ENCODE results near the gene RSAD1.

RSAD1 gene

DNA sequence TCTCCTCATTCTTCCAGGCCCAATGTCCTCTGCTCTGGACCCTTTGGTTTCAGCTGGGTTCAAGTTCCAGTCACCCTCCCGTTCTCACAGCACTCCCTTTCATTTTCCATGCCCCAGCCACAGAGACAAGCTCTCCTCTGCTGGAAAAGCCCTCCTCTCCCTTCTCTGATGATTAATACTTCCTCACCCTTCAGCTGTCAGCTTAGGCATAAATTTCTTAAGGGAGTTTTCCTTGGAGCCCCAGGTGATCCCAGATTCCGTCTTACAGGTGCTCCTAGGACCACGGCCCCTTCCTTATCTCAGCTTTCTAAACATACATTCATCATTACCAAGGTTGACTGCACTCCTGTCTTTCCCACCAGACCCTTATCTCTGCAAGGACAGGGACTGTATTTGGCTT lies 20.4 kb upstream of the RSAD1 start:
- DNase-seq (ENCODE audit: low read depth): no peak

DNA sequence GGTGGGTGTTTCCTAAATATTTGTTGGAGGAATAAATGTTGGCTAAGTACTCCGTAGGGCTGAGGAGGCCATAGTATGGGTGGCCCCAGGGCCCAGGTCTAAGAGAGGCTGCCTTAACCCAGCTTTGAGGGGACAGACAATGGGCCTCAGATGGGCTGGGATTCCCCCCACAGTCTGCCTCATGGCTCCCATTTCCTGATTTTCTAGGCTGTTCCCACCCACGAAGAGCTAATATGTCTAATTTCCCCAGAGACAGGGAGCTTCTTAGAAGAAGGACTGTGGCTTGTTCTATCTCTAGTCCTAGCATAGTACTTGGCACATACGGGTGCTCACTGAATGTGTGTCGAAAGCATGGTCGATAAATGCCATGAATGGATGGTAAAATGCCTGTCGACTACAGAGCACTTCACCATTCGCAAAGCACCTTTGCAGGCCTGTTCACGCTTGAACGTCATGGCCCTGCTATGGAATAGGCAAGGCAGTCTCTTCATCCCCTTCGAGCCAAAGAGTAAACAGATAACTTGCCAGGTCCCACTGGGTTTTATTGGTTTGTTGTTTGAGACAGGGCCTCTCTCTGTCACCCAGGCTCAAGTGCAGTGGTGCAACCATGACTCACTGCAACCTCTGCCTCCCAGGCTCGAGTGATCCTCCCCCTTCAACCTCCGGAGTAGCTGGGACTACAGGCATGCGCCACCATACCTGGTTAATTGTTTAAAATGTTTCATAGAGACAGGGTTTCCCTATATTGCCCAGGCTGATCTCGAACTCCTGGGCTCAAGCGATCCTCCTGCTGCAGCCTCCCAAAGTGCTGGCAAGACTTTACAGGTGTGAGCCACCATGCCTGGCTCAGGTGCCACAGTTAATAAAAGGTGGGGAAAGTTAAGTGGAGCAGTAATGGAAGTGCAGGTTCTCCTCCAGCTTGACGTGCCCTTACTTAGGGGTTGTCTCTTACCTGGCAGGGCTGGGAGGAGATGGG lies 19.7 kb upstream of the RSAD1 start:
- DNase-seq (ENCODE audit: low read depth): no peak

DNA sequence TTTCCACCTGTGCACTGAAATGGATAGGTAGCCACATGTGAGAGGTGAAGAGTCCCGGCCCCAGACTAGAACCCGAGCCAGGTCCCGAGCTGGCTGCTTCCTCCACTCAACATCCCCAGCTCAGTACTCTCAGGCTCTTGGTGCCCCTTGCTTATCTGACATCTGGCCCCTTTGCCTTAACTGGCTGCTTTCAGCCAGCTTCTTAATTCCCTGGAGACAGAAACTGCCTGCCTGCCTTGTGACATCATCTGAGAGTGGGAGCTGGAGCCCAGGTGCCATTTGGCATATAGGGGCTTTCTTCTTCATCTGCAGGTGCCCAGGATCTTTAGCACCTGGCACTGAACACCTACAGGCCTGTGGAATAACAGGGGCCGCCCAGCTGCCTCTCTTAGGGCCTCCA lies 18.9 kb upstream of the RSAD1 start:
- DNase-seq (ENCODE audit: low read depth): no peak

DNA sequence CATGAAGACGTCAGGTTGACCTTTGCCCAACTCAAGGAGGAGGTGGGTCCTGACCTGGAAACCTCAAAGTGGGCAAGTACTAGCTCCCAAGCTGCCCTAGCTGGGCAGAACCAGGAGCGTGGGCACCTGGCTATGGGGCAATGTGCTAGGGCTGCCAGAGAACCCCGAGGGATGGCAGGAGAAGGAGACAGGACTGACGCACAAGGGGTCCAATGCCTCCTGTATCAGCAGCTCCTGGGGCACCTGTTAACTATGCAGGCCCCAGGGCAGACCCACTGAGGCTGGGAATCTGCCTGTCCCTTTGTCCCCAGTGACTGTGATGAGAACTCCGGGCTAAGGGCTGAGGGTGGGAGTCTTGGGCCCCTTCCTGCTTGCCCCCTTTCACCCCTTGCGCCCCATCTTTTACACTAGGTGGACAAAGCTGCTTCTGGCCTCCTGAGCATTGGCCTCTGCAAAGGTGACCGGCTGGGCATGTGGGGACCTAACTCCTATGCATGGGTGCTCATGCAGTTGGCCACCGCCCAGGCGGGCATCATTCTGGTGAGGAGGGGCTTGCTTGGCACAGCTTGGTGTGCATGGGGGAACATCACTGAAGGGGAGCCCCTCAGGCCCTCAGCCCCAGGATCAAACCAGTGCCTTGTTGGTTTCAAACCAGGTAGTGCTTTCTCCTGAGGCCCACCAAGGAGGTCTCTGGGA lies 17.7 kb upstream of the RSAD1 start:
- DNase-seq (ENCODE audit: low read depth): no peak

DNA sequence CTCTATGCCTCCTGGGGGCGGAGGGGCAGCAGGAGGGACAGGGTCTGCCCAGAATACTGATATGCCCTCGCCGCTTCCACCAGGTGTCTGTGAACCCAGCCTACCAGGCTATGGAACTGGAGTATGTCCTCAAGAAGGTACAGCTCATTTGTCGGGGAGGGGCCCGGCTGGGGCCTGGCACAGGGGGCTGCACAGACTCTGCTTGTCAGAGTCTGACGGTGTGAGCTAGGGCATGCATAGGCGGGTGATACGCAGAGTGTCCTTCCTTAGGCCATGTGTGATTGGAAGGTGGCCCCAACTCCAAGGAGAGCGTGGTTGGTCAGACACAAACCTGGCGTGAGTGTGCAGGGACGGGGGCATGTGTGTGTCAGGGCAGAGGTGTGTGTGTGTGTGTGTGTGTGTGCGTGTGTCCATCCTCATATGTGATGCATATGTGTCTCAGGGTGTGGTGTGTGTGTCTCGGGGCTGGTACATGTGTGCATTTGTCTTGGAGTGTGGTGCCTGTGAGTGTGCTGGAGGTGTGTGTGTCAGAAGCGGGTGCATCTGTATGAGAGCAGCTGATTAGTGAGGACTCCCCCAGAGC lies 17.0 kb upstream of the RSAD1 start:
- no peak for DNase-seq (ENCODE audit: low read depth)

DNA sequence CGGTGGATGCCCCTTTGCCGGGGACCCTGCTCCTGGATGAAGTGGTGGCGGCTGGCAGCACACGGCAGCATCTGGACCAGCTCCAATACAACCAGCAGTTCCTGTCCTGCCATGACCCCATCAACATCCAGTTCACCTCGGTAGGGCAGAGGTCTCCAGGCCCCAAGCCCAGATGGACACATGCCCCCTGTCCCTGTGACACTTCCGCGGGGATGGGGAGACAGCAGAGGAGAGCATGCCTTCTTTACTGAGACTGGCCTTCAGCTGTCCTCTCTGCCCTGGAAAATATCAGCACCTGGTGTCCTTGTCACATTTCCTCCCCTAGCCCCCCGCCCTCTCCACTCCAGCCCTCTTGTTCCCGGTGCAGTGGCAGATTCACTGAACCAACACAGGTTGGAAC lies 16.2 kb upstream of the RSAD1 start:
- no peak for DNase-seq (ENCODE audit: low read depth)

DNA sequence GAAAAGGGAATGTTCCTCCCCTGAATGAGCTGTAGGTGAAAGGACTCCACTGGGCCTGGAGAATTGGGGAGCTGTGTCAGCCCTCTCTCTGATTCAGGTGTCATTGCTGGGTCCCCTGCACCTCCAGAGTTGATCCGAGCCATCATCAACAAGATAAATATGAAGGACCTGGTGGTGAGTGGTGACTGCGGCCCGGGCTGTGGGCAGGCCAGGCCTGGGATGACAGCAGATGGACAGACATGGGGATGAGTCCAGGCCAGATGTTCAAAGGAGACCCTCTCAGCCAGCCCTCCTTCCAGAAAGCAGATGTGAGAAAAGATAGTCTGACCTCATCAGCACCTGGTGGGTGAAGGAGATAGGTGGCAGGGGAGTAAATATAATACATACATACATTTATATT lies 14.5 kb upstream of the RSAD1 start:
- DNase-seq (ENCODE audit: low read depth): no peak

DNA sequence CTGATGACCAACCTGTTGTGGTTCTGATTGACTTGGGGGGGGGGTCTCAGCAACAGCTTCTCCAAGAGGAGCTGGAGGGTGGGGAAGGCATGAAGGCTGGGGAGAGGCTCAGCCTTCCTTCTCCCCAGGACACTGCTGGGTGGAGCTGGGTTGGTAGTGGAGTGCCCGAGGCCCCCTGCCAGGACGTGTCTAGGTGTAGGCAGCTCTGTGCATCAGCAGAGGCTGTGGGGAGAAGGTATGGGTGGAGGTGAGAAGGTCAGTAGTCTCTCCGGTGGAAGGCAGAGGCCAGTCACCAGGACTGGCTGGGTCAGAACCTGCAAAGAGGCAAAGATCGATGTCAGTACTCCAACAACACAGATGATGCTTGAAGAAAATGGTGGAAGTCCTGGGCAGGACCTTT lies 13.9 kb upstream of the RSAD1 start:
- no peak for DNase-seq (ENCODE audit: low read depth)

DNA sequence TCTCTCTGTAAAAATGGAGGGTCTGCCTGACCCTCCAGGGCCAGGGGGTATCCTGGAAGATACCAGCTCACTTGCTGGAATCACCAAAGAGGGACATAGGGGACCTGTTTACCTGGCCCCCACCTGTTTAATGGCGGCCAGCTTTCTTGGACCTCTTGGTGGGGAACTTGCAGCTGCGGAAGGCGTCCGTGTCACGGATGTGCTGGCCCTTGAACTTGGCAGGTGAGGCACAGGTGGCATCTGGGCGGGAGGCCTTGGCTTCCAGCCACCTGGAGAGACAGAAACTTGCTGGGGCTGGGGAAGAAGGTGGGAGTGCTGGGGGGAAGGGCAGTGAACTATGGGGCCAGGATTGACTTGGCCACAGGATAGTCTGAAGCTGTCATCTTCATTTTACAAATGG lies 13.5 kb upstream of the RSAD1 start:
- no peak for DNase-seq (ENCODE audit: low read depth)

DNA sequence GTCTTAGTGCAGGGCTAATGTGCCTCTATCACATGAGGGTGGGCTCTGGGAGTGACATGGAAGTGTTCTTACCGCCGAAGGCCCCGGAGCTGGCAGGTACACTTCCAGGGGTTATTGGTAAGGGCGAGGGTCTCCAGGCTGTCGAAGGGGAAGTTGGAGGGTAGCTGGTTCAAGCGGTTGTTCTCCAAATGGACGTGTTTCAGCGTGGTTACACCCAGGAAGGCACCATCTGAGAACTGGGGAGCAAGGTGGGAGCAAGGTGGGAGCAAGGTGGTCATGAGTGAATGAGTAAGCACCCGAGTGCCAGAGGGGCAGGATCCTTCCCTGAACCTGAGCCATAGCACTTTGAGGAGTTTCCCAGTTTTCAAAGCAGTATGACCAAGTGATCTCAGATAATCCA lies 13.0 kb upstream of the RSAD1 start:
- no peak for DNase-seq (ENCODE audit: low read depth)

DNA sequence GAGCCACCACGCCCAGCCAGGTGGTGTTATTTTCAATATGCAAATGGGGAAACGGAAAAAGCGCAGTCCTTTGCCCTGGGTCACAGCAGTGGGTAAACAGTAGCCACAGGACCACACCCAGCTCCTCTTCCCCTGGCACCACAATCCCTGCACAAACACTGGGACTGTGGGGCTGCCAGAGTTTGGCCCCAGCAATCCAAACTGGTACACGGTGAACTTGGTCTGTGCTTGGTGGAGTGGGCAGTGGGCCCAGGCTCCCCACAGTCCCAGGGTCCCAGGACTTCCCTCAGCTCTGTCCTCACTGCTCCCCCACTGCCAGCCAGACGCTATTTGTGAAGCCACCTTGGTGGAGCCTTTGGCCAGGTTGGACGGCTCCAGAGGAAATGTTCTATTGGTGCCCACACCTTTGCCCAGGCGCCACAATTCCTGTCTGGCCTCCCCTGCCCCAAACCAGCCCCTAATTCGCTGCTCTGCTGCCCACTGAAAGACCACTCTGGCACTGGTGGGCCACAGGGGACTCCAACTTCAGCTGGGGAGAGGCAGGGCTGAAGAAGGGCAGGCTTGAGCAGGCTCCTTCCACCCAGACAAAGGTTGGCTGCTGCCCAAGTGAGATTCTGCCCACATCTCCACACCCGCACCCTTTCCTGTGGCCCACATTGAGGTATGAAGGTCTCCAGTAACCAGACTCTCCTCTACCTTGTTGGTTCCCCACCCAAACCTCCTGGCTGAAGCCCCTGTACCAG lies 12.1 kb upstream of the RSAD1 start:
- DNase-seq (ENCODE audit: low read depth): no peak

DNA sequence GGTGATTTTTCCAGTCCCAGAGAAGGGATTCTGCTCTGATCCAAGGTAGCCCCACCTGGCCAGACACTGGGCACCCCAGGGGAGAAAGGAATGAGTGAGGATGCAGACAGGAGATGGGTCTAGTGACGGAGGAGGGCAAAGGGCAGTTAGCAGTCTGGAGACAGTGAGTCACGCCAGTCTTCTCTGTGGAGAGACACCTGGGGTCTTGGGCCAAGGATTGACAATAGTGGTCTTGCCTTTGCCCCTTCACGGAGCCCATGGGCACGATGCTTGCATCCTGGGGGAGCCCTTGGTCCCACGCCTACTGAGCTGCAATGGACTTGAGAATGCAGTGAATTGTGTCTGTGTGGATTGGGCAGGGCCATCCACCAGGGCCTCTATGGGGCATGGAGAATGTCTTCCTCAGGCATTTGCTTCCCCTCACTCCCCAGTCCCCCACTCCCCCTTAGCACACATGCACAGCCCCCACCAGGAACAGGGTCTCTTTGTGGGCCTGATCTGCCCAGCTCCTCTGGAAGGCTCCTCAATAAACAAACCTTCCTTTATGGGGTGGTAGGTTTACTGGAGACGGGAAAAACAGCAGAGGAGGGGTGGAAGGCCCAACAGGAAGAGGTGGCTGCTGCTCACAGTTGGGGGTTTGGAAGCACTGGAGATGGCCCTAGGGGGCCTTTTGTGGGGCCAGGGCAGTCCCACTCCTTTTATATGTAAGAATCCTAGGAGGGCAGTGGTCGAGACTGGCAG lies 11.4 kb upstream of the RSAD1 start:
- DNase-seq (ENCODE audit: low read depth): no peak

DNA sequence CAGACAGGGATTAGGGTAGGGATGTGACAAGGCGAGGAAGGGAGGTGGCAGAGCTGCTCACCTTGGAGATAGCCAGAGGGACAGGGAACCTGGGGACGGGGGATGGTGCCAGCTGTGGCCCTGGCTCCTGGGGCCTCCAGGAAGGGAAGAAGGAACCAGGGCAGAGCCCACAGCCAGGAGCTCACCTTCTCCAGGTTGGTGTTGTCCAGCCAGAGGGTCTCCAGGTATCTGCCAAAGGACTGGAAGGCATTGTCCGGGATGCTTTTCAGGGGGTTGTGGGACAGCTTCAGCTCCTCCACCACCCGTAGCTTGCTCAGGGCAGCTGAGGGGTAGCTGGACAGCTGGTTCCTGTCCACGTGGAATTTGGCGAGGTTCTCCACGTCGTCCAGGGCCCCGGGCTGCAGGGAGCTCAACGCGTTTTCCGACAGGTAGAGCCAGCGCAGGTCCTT lies 10.8 kb upstream of the RSAD1 start:
- no peak for DNase-seq (ENCODE audit: low read depth)

DNA sequence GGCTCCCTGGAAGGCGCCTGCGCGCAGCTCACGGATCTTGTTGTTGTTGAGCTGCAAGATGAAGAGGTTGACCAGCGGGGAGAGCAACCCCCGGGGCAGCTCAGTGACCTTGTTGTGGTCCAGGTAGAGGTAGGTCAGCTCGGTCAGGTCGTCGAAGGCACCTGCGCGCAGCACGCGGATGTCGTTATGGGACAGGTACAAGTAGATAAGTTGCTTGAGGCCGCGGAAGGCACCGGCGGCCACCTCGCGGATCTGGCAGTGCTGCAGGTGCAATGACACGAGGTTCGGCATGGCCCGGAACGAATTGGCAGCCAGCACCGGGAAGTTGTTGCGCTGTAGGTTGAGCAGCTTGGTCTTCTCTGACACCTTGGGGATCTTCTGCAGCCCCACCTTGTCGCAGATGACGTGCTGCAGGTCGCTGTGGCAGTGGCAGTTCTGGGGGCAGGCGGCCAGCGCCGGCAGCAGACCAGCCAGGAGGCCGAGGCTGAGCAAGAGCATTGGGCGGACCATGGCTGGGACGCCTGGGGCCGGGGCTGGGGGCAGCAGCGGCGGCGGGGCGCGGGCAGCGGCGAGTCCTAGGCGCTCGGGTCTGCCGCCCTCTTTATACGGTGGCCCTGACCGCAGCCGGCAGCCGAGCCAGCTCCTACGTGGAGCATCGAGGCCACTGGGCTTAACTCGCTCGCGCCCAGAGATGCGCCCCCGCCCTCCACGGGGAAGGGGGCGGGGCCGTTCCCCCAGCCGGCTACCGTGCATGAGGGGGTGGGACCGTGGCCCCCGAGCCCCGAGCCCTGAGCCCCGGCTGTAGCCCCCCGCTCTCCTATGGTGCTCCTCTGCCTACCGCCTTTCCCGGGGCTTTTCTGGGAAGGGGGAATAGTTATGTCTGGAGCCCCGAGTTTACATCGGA lies 10.1 kb upstream of the RSAD1 start, which contains the start of gene CHAD:
TSS of gene CHAD (minus strand) at position 577 of the 904 bp plus-strand sequence. CDS start at position 510, 67 bp downstream.
- no peak for DNase-seq (ENCODE audit: low read depth)

DNA sequence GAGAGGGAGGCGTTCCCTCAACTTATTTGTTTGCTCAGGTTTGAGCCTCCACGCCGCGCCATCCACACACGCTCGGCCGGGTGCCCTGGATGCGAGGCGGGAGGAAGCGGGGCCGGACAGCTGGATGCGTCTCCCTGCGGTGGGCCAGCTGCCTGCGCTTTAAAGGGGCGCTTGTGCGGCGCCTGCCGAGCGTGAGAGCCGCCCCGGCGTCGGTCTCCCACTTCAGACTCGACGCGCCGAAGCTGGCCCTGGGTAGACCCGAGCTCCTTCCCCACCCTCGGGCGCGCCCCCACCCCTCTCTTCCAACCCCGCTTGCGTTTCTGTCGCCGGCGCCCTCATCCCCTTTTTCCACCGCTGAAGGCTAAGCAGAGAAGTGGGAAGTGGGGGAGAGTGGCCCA lies 9.5 kb upstream of the RSAD1 start:
- DNase-seq (ENCODE audit: low read depth): no peak

DNA sequence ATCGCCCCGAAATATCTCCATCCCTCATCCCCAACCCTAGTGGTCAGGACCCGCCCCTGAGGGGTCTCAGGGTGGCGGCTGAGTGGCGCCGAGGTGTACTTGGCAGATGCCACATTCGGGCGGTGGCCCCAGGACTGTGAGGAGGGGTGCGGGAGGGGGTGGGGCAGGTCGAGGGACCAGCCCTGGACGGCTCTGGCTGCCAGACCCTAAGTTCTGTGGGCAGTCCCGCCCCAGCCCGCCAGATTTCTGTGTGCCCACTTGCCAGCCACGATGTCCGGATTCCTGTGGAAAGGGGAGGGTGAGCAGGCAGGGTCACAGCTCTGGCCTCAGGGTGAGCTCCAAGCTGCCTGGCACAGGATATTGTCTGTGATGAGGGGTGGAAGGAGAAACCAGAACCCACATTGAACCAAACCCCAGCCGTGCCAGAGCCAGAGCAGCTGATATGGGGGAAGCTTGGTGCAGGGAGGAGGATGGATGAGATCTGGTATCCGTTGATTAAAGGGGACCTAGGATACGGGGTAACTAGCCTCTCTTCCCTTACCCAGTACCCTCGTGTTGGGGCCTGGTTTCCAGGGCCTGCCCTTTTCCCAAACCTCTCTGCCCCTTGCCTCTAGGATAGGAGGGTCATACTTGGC lies 8.9 kb upstream of the RSAD1 start:
- no peak for DNase-seq (ENCODE audit: low read depth)

DNA sequence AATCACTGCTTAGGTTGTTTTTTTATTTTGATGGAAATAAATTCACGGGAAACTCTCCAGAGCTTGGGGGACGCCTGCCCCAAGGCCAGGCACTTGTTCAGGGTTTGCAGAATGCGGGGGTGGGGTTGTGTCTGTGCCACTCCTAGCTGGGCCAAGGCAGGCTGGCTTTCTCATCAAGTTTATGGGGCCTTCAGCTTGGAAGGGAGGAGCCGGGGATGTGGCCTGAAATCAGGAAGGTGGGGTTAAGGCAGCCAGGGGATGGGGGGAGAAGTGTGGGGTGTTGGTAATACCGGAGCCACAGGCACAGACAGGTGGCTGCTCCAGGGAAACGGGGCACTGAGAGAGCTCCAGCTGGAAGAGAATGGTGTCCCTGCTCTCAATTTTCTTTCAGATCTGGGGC lies 8.2 kb upstream of the RSAD1 start:
- DNase-seq (ENCODE audit: low read depth): no peak

DNA sequence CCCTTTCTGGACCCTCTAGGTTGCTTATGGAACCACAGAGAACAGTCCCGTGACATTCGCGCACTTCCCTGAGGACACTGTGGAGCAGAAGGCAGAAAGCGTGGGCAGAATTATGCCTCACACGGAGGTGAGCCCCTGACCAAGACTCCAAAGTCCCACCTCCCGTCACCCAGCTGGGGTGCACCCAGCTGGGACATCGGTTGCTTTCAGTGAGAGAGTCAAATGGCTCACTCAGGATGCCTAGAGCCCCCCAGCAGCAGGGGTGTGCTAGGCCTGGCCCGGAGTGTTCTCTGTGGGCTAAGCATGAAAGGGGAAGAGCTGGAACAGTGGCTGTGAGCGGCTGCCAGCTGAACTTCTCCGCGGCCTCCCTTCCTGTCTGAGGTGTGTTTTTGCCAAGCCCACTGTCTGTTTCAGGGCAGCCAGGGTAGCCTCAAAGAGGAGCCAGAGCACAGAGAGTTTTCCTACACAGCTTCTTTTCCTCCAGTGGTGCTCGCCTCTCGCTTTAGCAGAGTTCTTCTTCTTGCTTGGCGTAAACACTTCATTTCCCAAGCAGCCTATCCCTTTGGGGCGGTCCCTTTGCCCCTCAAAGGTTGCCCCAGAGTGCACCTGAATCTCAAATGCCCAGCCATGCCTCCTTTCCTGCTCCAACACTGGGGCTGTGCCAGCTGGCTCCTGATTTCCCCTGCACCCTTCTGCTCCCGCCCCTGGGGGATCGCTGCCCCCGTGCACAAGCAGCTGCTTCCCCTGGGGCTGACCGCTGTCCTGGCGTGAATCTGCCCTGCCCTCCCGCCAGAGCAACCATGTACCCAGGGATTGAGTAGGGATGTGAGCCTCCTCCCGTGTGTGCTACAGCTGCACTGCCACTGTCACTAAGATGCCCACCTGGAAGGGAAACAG lies 7.4 kb upstream of the RSAD1 start:
- no peak for DNase-seq (ENCODE audit: low read depth)

DNA sequence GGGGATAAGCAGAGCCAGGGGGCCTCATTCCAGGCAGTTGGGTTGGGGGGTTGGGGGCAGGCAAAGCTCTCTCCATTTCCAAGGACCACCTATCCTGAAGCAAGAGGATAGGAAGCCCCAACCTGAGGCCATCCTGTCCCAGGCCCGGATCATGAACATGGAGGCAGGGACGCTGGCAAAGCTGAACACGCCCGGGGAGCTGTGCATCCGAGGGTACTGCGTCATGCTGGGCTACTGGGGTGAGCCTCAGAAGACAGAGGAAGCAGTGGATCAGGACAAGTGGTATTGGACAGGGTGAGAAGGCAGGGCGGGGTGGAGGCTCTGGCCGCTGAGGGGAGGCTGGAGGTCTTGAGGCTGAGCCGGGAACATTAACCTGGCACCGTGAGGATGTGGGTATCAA lies 6.4 kb upstream of the RSAD1 start:
- DNase-seq (ENCODE audit: low read depth): no peak

Measured in activated T-cell treated with anti-CD3 and anti-CD28 coated beads for 1 hour (primary cell).